D721Med (cell line): ENCODE measurements around the gene CFAP107.

Source experiments
- DNase-seq: peaks from one replicate; pipeline ENCODE4 v3.0.0; 2011; ENCODE audit warnings: low spot score; ENCODE audit not compliant: insufficient read length
- FAIRE-seq: peaks from 2 replicates; lab custom pipeline; 2011; peaks lifted over from hg19 to GRCh38; lab: Jason Lieb, UNC
- CTCF ChIP-seq: IDR thresholded peaks from 2 replicates; pipeline ENCODE4 v1.5.1; 2012; ENCODE audit warnings: mild to moderate bottlenecking, control low read depth; ENCODE audit not compliant: insufficient read depth; ENCODE audit errors: missing control alignments

Gene CFAP107

GRCh38 chr1:12745992-12746323, at the start of gene CFAP107:
CFAP107 (plus strand) TSS chr1:12746200; CDS start chr1:12746431, 231 bp downstream.
- FAIRE-seq: no peak
- DNase-seq: no peak
- no peak for TF ChIP-seq CTCF

DNA sequence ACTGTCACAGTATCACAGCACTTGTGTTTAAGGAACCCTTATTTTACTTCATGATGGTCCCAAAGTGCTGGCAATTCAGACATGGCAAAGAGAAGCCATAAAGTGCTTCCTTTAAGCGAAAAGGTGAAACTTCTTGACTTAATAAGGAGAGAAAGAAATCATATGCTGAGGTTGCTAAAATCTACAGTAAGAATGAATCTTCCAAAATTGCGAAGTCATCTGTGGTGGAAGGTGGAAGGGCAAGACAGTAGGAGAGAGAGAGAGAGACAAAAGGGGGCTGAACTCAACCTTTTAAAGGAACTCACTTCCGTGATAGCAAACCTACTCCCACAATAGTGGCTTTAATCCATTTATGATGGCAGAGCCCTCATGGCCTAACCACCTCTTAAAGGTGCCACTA, 49.3 kb upstream of the CFAP107 start:
- FAIRE-seq: no peak
- DNase-seq: no peak
- no peak for TF ChIP-seq CTCF

- DNase-seq (no peak), FAIRE-seq (no peak)
- TF ChIP-seq CTCF: no peak
Observed at GRCh38 chr1:12697397-12697796, 48.6 kb upstream of the CFAP107 start.

- no peak for FAIRE-seq
- TF ChIP-seq CTCF: no peak
- DNase-seq: no peak
Observed at GRCh38 chr1:12703821-12704451, 42.1 kb upstream of the CFAP107 start.

GRCh38 chr1:12706061-12706460, 39.9 kb upstream of the CFAP107 start:
- TF ChIP-seq CTCF: no peak
- FAIRE-seq (no peak), DNase-seq (no peak)

DNA sequence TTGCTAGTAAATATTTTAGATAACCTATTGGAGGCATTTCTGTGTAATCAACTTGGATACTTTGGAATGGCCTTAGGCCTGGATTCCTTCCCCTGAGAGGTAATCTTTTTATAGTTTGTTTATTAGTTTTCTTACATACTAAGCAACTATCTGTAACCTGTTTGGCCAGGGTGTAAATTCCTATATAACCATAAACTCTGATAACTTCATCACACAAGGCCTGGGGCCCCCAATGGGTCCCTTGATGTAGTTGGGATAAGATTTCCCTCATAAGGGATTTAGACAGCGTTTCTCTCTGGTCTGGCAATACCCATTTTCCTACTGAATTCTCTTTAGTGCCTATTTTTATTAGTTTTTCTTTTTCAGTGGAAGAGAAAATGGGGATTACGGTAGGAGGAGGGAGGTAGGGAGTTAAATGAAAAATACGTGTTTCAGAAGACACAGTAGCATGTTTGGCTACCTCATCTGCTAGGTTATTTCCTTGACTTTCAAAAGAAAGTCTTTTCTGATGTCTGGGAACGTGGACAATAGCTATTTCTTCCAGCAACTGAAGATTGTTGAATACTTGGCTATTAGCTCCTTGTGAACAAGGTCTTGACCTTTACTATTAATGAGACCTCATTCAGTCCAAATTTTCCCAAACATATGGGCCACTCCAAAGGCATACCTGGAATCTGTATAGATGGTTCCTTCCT, 37.5 kb upstream of the CFAP107 start:
- TF ChIP-seq CTCF: no peak
- DNase-seq (no peak), FAIRE-seq (no peak)

DNA sequence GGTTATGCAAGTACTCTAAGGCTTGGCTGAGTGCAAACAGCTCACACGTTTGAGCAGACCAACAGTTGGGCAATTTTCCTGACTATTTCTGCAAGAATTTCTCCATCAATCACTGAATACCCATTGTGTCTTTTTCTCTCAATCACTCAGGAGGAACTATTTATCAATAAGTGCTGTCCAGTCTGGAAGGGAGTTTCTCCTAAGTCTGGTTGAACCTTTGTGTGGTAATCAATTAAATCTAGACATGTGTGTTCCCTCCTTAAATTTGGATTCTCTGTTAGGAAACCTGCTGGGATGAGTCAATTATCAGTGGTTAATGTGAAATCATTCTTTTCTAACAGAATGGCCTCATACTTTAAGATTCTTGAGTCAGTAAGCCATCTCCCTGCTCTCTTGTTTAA, 36.9 kb upstream of the CFAP107 start:
- FAIRE-seq (no peak), DNase-seq (no peak)
- no peak for TF ChIP-seq CTCF
